Astrocyte of the hippocampus (primary cell): ENCODE data around the gene KDM4B.

ENCODE experiments used
- DNase-seq: peaks from one replicate; pipeline ENCODE4 v3.0.0; 2011; ENCODE audit warnings: low read depth, low spot score

KDM4B gene

DNA sequence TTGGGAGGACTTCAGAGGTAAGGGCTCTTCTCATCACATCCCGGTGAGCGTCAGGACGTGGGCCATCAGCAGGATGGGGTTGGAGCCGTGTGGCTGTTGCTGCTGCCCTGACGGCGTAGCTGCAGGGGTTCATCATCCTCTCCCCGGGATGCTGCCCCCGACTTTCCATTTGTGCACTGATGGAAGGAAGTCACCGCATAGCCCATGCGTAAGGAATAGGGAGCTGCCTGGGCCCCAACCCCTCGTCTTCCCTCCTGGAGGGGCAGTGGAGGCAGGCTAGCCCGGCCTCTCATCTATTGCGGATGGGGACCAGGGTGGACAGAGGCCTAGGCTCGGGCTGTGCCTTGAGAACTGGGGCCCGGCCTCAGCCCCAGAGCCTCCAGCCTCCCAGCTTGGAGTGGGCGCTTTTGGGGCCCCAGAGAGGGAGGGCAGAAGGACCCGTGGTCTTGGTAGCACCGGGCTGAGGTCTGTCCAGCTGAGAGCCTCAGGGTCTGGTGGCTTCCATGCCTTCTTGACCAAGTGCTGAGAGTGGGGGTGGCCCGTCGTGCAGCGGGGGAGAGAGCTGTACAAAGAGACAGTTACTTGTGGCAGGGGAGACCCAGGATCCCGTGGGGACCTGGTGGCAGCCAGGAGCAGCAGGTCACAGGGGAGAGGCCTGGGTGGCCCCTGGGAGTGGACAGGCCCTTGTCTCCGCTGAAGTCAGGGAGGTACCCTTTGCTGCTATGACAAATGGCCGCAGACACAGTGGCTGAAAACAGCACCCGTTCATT, 44.0 kb downstream of the KDM4B start:
- no peak for DNase-seq

DNA sequence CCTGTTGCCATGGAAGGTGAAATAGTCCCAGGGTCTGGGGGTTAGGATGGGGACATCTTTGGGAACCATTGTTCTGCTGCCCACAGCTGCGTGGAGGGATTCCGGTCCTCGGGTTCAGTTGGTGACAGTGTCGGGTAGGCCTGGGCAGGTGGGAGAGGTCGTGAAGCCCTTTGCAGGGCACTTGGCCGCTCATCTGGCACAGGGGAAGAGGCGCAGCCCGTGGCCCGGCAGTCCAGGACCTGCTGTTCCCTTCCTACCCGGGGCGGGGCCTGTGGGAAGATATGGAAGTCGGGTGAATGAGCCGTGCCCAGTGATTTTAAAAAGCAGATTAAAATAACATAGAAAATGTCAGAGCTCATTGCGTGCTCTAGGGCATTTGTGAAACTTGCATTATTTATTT, 44.8 kb downstream of the KDM4B start:
- no peak for DNase-seq

DNA sequence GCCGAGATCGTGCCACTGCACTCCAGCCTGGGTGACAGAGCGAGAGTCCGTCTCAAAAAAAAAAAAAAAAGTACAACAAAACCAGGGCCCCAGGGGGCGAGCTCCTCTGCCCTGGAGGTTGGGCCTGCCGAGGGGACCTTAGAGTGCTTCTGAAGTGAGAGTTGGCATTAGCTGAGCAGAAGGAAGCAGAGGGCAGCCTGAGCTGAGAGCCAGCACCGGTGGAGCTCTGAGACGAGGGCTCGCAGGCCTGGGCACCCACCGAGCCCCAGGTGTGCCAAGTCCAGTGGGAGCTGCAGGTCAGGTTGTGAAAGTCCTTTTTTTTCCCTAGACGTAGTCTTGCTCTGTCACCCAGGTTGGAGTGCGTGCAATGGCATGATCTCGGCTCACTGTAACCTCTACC, 46.0 kb downstream of the KDM4B start:
- DNase-seq: no peak

DNA sequence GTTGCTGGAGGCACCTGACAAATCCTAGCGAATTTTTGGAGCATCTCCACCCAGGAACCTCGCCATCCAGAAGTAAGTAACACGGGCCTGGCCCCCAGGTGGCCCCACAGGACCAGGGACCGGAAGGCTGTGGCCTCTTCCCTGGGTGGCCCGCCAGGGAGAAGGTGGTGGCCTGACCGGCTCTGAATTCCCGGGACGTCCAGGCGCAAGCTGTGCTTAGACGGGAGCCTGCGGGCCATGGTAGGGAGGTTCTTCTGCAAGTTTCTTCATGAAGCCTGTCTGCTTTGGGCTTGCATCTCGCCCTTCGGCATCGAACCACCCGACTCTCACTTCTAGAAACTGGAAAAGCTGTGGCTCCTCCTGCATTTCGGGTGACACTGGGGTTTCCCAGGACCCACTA, 47.4 kb downstream of the KDM4B start:
- DNase-seq: no peak

DNA sequence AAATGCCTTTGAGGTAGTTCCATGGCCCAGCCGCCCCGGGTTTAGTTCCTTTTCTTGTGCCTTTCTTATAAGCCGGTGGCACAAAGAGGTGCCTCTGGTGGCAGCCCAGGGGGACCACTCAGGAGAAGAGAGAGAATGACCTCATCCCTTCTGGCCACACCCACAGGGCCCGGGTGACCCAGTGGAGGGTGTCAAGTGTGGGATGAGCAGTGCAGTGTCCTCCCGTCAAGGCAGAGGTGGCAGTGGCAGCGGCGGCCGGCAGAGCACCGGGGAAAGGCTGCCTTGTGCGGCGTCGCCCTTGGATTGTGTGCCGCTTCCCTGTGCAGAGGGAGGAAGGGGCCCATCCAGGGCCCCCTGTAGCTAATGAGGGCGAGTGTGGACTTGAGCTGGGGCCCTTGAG, 47.9 kb downstream of the KDM4B start:
- no peak for DNase-seq

DNA sequence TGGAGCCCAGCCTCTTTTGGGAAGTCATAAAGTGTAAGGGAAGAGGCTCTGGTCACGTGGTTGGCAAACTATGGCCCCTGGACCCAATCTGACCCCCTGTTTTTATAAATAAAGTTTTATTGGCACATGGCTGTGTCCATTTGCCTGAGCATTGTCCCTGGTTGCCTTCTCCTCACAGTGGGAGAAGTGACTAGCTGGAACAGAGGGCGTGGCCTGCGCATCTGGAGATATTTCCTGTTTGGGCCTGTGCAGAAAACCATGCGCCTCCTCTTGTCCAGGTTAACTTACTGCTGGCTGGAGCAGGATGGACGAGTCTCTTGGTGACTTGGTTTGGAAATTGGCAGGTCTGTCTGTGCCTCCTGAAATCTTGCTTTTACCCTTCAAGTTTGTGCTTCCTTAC, 48.3 kb downstream of the KDM4B start:
- no peak for DNase-seq

DNA sequence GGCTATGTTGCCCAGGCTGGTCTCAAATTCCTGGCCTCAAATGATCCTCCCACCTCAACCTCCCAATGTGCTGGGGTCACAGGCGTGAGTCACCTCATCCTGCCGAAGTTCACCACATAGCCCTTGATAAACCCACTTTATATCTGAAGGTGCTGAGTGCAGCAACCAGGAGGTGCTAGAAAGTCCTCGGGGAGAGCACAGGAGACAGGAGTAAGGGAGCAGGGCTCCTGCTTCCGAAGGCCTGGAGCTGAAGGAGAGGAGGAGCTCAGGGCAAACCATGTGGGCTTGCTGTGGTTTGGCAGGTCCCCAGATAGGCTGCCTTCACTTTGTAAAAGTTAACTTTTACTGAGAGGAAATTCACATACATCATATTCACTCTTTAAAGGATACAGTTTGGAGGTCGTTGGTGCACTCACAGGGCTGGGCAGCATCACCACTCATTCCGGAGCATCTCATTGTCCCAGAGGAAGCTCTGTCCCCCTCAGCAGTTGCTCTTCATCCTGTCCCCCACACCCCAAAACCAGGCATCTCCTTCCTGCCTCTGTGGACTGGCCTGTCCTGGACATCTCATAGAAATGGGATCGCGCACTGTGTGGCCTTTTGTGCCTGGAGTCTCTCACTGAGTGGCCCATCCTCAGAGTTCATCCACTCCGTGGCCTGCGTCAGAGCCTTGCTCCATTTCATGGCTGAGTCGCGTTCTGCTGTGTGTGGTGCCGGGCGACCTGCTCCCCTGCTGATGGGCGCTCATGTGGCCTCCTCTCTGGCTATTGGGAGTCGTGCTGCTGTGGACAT, 49.5 kb downstream of the KDM4B start:
- peak; percentile 82 for DNase-seq

DNA sequence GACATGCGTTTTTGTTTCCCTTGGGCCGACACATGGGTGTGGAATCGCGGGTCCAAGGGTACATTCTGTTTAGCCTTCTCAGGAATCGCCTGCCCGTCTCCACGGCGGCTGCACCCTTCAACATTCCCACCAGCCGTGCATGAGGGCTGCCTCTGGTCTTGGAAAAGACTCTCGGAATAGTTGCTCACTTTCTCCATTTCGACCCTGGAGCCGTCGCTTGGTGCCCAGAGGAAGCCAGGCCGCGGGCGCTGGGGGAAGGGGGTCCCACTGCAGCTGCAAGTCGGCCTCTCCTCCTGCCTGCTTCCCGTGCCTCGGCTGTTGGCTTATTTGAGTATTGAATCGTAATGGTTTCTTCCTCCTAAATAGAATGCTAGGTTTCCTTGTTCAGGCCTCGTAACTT, 51.5 kb downstream of the KDM4B start:
- DNase-seq: no peak

DNA sequence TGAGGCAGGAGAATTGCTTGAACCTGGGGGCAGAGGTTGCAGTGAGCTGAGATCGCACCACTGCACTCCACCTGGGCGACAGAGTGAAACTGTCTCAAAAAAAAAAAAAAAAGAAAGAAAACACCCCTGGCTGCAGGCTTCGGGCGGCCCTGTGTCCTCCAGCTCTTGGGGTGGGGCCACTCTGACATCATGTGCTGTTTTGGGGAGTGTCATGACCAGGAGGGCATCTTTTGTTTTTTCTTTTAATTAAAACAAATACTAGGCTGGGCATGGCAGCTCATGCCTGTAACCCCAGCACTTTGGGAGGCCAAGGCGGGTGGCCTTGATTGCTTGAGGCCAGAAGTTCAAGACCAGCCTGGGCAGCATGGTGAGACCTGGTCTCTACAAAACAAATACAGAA, 52.1 kb downstream of the KDM4B start:
- no peak for DNase-seq

DNA sequence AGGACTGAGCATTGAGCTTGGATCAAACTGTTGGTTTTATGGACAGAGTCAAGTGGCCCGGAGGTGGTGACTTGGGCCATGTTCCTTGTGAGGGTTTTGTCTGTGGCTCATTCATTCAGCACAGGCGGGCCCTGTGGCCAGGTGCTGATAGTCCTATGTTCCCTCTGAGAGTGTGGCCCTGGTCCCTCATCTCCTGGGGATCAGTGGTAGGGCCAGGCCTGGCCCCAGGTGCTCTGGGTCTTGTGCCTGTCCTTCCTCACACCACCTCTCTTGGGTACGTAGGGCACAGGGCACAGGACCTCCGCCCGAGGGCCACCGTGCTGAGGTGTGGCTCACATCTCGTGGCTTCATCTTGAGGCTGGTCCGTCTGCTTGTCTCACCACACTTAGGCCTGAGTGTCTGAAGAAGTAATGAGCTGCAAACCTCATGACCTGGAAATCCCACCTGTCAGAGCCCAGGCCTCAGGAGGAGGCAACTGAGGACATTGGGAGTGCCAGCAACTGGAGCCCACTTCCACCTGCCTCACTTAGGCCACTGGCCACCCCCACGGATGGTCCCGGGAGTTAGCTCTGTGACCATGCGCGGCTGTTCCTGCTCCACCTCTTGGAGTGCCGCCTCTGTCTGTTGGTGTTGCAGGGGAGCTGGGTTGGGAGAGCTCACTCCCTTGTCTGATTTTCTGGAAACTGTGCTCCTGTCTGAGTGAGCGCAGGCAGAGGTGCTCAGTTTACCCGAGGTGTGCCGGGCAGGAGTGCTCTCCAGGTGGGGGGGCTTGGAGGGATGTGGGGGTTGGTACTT, 53.4 kb downstream of the KDM4B start:
- no peak for DNase-seq

DNA sequence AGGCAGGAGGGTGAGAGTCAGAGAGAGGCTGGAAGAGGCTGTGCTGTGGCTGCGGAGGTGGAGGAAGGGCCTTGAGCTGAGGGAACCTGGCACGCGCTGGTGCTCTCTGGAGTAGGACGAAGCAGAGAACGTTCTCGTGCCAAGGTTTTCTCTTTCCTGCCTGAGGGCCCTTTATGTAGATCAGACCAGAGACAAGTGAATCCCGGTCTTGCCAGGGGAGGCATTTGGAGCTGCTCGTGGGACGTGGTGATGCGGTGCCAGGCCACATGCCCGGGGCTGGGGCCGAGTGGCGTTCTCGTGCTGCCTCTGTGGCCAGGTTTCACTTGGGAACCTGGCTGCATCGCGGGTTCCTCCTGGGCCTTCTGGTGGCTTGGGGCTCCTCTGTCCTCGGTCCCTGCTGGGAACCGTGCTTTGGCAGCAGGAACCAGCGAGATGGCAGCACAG, 54.2 kb downstream of the KDM4B start:
- DNase-seq: no peak

DNA sequence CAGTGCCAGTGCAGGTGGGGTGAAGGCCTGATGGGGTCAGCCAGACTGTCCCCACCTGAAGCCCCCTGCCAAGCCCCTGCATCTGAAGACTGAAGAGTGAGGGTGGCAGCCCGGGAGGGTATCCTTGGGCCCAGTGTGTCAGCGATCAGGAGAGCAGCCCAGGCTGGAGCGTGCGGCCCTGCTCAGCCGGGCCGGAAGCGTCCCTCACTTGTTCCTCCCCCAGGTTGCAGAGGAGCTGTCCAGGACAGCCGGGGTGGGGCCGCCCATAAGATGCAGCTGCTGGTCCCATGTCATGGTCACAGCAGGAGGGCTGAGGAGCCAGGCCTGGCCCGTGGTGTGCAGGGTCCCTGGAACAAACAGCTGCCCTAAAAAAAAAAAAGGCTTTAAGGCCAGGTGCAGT, 55.4 kb downstream of the KDM4B start:
- DNase-seq: no peak

DNA sequence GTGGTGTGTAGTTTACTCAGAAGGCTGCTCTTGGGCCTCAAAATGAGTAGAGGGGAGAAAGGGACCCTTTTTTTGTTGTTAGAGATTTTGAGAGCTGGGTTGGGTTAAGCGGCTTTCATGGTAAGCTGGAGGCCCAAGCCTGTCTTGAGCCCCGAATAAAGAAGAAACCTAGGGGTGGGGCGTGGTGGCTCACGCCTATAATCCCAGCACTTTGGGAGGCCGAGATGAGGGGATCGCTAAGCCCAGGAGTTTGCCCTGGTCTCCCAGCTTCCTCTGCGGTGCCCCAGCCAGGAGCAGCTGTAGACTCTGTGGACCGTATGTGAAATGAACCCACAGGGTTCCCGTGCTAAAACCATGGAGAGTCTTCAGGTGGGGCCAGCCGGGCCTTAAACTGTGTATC, 56.1 kb downstream of the KDM4B start:
- no peak for DNase-seq

DNA sequence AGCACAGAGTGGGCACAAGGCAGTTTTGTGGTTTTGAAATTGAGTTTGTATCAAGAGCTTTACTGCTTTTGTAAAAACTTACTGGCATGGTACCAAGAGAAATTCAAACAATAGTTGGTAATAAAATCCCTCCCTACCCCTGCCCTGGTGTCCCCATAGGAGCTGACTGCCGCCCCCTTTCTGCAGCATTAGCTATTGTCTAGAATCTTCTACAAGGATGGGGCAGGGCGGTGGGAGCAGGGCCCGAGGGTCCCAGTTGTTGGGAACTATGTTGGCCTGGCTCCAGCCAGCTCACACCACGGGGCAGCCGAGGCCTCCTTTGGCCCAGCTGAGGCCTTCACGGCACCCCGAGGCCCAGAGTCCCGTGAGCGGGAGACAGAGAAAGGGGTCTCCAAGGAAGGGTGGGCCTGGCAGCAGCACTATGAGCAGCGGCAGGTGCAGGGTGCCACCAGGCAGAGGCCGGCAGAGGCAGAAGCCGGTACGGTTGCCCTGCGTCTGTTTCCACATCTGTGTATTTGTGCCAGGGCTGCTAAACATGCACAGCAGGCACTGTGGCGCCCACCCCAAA, 57.9 kb downstream of the KDM4B start:
- DNase-seq: no peak

DNA sequence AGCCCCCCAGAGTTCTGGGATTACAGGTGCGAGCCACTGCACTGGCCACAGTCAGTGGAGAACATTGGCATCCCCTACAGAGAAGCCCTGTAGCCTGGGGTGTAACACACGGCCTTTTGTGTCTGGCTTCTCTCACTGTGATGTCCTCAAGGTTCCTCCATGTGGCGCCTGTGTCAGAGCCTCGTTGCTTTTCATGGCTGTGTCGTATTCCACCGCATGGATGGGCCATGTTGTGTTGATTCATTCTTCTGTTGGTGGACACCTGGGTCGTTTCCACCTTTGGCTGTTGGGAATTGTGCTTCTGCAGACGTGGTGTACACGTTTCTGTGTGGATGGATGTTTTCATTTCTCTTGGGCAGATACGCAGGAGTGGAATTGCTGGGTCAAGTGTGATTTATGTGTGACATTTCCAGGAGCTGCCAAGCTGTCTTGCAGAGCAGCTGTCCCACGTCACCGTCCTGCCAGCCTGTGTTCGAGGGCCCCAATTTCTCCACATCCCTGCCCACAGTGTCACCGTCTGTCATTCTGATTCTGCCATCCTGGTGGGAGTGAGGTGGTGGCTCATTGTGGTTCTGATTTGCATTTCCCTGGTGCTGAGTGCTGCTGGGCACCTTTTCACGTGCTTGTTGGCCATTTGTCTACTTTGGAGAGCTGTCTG, 59.4 kb downstream of the KDM4B start:
- DNase-seq: no peak

DNA sequence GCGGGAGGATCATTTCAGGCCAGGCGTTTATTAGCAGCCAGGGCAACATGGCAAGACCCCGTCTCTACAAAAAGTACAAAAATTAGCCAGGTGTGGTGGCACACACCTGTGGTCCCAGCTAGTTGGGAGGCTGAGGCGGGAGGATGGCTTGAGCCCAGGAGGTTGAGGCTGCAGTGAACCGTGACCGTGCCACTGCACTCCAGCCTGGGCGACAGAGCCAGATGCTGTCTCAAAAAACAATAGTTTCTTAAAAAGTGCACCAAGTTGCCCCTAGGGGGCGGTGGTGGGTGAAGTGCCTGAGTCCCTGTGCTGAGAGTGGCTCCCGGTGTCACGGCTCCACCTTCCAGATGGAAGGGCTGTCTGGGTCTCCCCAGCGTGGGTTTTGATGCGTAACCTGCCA, 60.7 kb downstream of the KDM4B start:
- peak; percentile 61 for DNase-seq

DNA sequence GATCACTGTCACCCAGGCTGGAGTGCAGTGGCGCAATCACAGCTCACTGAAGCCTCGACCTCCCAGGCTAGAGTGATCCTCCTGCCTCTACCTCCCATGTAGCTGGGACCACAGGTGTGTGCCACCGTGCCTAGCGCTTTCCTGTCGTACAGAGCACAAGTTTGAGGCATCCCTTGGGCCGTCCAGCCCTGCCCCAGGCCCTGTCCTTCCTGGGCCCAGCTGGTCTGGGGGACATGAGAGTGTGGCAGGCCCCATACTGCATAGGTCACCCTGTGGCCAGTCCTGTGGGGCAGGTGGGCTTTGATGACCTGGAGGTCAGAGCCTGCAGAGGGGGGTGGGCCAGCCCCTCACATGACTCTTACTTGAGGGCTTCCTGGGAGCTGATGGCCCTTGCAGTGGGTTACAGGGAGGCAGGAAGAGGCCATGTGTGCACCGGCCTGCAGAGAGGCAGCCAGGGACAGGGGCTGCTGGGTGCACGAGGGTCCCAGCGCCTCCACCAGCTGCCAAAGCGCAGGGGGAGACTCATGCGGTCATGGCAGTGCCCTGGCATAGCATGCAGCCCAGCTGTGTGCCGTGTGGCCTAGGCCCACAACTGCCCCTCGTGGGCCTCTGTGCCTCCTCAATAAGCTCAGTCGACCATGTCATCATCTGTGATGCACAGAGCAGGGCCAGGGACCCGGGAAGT, 61.4 kb downstream of the KDM4B start:
- no peak for DNase-seq

DNA sequence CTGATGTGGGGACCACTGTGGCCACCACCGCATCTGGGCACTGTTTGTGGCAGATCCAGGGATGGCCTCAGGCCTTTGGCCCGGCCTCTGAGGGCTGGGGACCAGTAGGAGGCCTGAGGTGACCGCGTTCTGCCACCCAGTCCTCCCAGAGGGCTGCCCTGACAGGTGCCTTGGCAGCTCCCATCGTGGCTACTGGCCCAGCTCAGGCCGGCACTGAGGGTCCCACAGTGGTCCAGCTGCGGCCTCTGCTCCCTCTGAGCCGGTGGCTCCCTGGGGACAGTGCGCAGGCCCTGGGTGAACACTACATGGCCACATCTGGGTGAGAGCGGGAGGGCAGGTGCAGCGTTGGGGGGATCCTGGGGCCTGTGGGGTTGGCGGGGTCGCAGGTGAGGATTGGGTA, 61.9 kb downstream of the KDM4B start:
- no peak for DNase-seq

DNA sequence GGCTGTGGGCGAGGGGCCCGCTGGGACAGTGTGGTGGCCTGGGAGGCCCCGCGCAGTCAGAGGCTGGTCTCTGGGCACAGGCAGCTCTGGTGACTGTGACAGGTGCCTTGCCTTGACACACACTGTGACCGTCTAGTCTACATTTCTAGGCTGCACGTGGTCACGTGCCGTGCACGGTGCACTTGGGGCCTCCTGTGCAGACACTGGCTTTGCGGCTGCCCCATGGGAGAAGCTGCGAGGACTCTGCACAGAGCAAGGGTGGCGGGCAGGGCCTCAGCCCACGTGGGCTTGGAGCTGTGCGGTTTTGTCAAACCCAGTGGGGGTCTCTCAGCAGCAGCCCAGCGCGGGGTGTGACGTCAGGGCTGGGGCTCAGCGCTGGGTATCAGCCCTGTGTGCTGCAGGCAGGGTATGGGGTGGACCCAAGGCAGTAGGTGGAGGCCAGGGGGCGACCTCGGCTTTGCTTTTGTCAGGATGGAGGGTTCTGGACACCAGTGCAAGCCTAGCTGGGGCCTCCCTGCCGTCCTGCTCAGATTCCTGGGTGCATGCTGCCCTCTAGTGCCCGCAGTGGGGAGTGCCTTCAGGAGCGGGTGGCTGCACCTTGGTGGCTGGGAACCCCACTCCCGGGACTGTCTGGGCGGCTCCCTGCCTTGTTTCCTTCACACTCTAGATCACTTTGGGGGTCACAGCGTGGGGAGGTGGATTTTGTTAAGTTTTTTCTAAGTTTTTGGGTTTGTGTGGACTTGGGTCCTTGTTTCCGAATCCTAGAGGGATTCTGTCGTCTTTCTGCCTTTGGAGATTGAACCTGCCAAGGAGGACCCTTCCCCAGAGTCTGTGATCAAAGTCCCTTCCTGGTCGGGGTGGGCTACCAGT, 62.6 kb downstream of the KDM4B start:
- peak; percentile 91 for DNase-seq
